Neural cell (in vitro differentiated cells): ENCODE data around the gene CHN1. TPM values are rescaled to one million over a fixed set of nuclear protein-coding genes. Genes with fewer than 3 reads are reported as not detected.

Experiments
- H2AFZ ChIP-seq: fragments of 200-600, 300-800 bp; sonication (generic), shearing (Covaris generic); 2 replicates; pipeline ENCODE4 v1.6.0; 2014; ENCODE audit warnings: low read depth, mild to moderate bottlenecking, antibody characterized with exemption, low read length, moderate library complexity
- H3F3A ChIP-seq: fragments of 200-600 bp; shearing (Covaris generic); 2 replicates; pipeline ENCODE4 v1.6.1; 2016; ENCODE audit warnings: mild to moderate bottlenecking, moderate library complexity, mixed read lengths, antibody characterized with exemption, low read length; ENCODE audit not compliant: insufficient read depth, poor library complexity, severe bottlenecking
- H3K27ac ChIP-seq: fragments of 200-600, 300-800 bp; sonication (generic), shearing (Covaris generic); 2 replicates; pipeline ENCODE4 v1.5.1; 2014; ENCODE audit warnings: mild to moderate bottlenecking, low read length, moderate library complexity
- H3K27me3 ChIP-seq: fragments of 300-800, 200-600 bp; sonication (generic), shearing (Covaris generic); 2 replicates; pipeline ENCODE4 v1.6.0; 2014; ENCODE audit warnings: mild to moderate bottlenecking, low read depth, low read length, moderate library complexity; ENCODE audit not compliant: insufficient read depth
- H3K36me3 ChIP-seq: fragments of 300-800, 200-600 bp; sonication (generic), shearing (Covaris generic); 2 replicates; pipeline ENCODE4 v1.5.1; 2014; ENCODE audit warnings: mild to moderate bottlenecking, antibody characterized with exemption, low read length, moderate library complexity; ENCODE audit not compliant: insufficient read depth
- H3K4me2 ChIP-seq: fragments of 300-800, 200-600 bp; sonication (generic), shearing (Covaris generic); 2 replicates; pipeline ENCODE4 v1.6.0; 2014; ENCODE audit warnings: mild to moderate bottlenecking, low read length
- H3K4me3 ChIP-seq: fragments of 300-800, 200-600 bp; sonication (generic), shearing (Covaris generic); 2 replicates; pipeline ENCODE4 v1.5.1; 2014; ENCODE audit warnings: mild to moderate bottlenecking, low read length, moderate library complexity
- H3K79me2 ChIP-seq: fragments of 200-600 bp; shearing (Covaris generic); replicated peaks from 2 replicates; pipeline ENCODE4 v1.6.0; 2014; ENCODE audit warnings: mild to moderate bottlenecking, low read length, moderate library complexity; ENCODE audit not compliant: insufficient read depth
- H3K9ac ChIP-seq: fragments of 300-800, 200-600 bp; sonication (generic), shearing (Covaris generic); 2 replicates; pipeline ENCODE4 v1.6.1; 2016; ENCODE audit warnings: mild to moderate bottlenecking, low read length, mixed read lengths
- H3K9me2 ChIP-seq: fragments of 200-600 bp; shearing (Covaris generic); 2 replicates; pipeline ENCODE4 v1.6.1; 2016; ENCODE audit warnings: mild to moderate bottlenecking, low read length, mixed read lengths; ENCODE audit not compliant: insufficient read depth
- H3K9me3 ChIP-seq: fragments of 200-600, 300-800 bp; sonication (generic), shearing (Covaris generic); 2 replicates; pipeline ENCODE4 v1.6.1; 2016; ENCODE audit warnings: mild to moderate bottlenecking, mixed run types, low read length, moderate library complexity, mixed read lengths
- H4K20me1 ChIP-seq: fragments of 200-600 bp; shearing (Covaris generic); 2 replicates; pipeline ENCODE4 v1.6.1; 2016; ENCODE audit warnings: mild to moderate bottlenecking, mixed run types; ENCODE audit not compliant: insufficient read depth
- EP300 ChIP-seq: fragments of 450-650 bp; conservative IDR thresholded peaks from 2 replicates; pipeline ENCODE4 v1.6.1; 2014; ENCODE audit warnings: antibody characterized with exemption, mild to moderate bottlenecking, moderate library complexity; ENCODE audit not compliant: poor library complexity, severe bottlenecking
- EZH2 ChIP-seq: fragments of 200-600, 300-800 bp; shearing (Covaris generic), sonication (generic); IDR thresholded peaks from 2 replicates; pipeline ENCODE4 v1.6.1; 2014; ENCODE audit warnings: antibody characterized with exemption, low read length, borderline replicate concordance, mild to moderate bottlenecking; ENCODE audit not compliant: insufficient read depth, poor library complexity, severe bottlenecking
- MXI1 ChIP-seq: fragments of 450-650 bp; conservative IDR thresholded peaks from 2 replicates; pipeline ENCODE4 v1.6.1; 2014; ENCODE audit warnings: antibody characterized with exemption, mild to moderate bottlenecking; ENCODE audit not compliant: poor library complexity, severe bottlenecking
- POLR2AphosphoS5 ChIP-seq: IDR thresholded peaks from 2 replicates; pipeline ENCODE4 v1.6.1; 2012
- RAD21 ChIP-seq: fragments of 450-650 bp; conservative IDR thresholded peaks from 2 replicates; pipeline ENCODE4 v1.6.1; 2014; ENCODE audit warnings: antibody characterized with exemption, mild to moderate bottlenecking, moderate library complexity
- SMC3 ChIP-seq: fragments of 450-650 bp; conservative IDR thresholded peaks from 2 replicates; pipeline ENCODE4 v1.6.1; 2014; ENCODE audit warnings: antibody characterized with exemption, mild to moderate bottlenecking, moderate library complexity; ENCODE audit not compliant: poor library complexity
- TAF1 ChIP-seq: IDR thresholded peaks from 2 replicates; pipeline ENCODE4 v1.6.1; 2012; ENCODE audit warnings: low read depth
- polyA plus RNA-seq: library from polyadenylated mRNA; depleted of rRNA; stranded (reverse); fragments of >200 nt; gene quantifications from 2 replicates; pipeline ENCODE4 v1.2.3, GENCODE V29; 2014
- TF ChIP-seq, protein P1 (sequence below): fragments of 450-650 bp; IDR thresholded peaks from 2 replicates; pipeline ENCODE4 v1.5.1; 2014; ENCODE audit warnings: antibody characterized with exemption, mild to moderate bottlenecking, moderate library complexity; ENCODE audit not compliant: poor library complexity, severe bottlenecking
- TF ChIP-seq, protein P2 (sequence below): IDR thresholded peaks from 2 replicates; pipeline ENCODE4 v1.6.1; 2012; ENCODE audit warnings: borderline replicate concordance

The CHN1 gene
- polyA plus RNA-seq, 1 donor from 2014 or later, result 133 TPM

- Histone ChIP-seq H3K9me2 (no peaks in the 10 kb centered on the region), H4K20me1 (no peaks in the 10 kb centered on the region), H3K27me3 (no peaks in the 10 kb centered on the region), H3K9me3 (no peaks in the 10 kb centered on the region), H3K79me2 (peaks cover 6% of the 10 kb centered on the region), H3F3A (no peaks in the 10 kb centered on the region), H2AFZ (no peak overlapping the region), H3K27ac (no peak overlapping the region), H3K36me3 (no peaks in the 10 kb centered on the region), H3K9ac (no peak overlapping the region), H3K4me2 (no peak overlapping the region), H3K4me3 (no peak overlapping the region)
- TF ChIP-seq MXI1 (no peak), POLR2AphosphoS5 (no peak), EP300 (no peak), RAD21 (no peak)
- TF ChIP-seq, protein P1, sequence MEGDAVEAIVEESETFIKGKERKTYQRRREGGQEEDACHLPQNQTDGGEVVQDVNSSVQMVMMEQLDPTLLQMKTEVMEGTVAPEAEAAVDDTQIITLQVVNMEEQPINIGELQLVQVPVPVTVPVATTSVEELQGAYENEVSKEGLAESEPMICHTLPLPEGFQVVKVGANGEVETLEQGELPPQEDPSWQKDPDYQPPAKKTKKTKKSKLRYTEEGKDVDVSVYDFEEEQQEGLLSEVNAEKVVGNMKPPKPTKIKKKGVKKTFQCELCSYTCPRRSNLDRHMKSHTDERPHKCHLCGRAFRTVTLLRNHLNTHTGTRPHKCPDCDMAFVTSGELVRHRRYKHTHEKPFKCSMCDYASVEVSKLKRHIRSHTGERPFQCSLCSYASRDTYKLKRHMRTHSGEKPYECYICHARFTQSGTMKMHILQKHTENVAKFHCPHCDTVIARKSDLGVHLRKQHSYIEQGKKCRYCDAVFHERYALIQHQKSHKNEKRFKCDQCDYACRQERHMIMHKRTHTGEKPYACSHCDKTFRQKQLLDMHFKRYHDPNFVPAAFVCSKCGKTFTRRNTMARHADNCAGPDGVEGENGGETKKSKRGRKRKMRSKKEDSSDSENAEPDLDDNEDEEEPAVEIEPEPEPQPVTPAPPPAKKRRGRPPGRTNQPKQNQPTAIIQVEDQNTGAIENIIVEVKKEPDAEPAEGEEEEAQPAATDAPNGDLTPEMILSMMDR, result no peak
Measured at GRCh38 chr2:174844295-174844708, 160.9 kb downstream of the CHN1 start.

DNA sequence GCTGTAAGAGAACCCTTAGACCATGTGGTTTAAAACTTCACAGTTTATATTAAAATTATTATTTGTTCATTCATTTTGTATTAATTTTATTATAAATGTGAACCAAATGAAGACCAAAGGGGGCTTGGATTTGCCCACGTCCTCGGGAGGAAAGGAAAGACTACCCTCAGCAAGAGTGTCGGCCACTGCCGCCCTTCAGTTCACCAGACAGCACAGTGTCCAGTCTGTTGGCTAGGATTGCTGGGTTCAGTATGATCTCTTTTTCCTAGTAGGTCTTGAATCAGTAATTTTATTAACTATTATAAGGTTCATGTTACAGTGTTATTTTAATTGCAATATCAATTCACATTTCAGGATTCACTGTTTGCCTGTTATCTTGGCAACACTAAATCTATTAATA, 162.7 kb downstream of the CHN1 start:
- no peak overlapping the region for H3K4me2 ChIP-seq
- H3K79me2 ChIP-seq, result peaks cover 6% of the 10 kb centered on the region

More for the DNA sequence above, 162.7 kb downstream of the CHN1 start:
- Histone ChIP-seq H3F3A (no peaks in the 10 kb centered on the region), H3K36me3 (no peaks in the 10 kb centered on the region), H3K9me3 (no peaks in the 10 kb centered on the region), H2AFZ (no peak overlapping the region), H3K27ac (no peak overlapping the region), H3K27me3 (no peaks in the 10 kb centered on the region), H3K9me2 (no peaks in the 10 kb centered on the region), H3K9ac (no peak overlapping the region), H3K4me3 (no peak overlapping the region), H4K20me1 (no peaks in the 10 kb centered on the region)
- TF ChIP-seq RAD21 (no peak), POLR2AphosphoS5 (no peak), MXI1 (no peak), EZH2 (no peak), SMC3 (no peak), TAF1 (no peak), EP300 (no peak)
- TF ChIP-seq, protein P1, result no peak
- TF ChIP-seq, protein P2, sequence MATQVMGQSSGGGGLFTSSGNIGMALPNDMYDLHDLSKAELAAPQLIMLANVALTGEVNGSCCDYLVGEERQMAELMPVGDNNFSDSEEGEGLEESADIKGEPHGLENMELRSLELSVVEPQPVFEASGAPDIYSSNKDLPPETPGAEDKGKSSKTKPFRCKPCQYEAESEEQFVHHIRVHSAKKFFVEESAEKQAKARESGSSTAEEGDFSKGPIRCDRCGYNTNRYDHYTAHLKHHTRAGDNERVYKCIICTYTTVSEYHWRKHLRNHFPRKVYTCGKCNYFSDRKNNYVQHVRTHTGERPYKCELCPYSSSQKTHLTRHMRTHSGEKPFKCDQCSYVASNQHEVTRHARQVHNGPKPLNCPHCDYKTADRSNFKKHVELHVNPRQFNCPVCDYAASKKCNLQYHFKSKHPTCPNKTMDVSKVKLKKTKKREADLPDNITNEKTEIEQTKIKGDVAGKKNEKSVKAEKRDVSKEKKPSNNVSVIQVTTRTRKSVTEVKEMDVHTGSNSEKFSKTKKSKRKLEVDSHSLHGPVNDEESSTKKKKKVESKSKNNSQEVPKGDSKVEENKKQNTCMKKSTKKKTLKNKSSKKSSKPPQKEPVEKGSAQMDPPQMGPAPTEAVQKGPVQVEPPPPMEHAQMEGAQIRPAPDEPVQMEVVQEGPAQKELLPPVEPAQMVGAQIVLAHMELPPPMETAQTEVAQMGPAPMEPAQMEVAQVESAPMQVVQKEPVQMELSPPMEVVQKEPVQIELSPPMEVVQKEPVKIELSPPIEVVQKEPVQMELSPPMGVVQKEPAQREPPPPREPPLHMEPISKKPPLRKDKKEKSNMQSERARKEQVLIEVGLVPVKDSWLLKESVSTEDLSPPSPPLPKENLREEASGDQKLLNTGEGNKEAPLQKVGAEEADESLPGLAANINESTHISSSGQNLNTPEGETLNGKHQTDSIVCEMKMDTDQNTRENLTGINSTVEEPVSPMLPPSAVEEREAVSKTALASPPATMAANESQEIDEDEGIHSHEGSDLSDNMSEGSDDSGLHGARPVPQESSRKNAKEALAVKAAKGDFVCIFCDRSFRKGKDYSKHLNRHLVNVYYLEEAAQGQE, result no peak
